Keratinocyte (primary cell): ENCODE data around the gene TBC1D19. TPM values are rescaled to one million over a fixed set of nuclear protein-coding genes. Genes with fewer than 3 reads are reported as not detected.

Experiments
- DNase-seq: peaks from one replicate; pipeline ENCODE4 v3.0.0-alpha.2; 2011; ENCODE audit warnings: low read depth, missing footprints, low spot score
- FAIRE-seq: peaks from 2 replicates; lab custom pipeline; 2011; peaks lifted over from hg19 to GRCh38; lab: Jason Lieb, UNC
- H2AFZ ChIP-seq: 2 replicates; pipeline ENCODE4 v1.6.0; 2012; ENCODE audit warnings: low read length, control low read depth, inconsistent platforms; ENCODE audit not compliant: control insufficient read depth
- H3K27ac ChIP-seq: 2 replicates; pipeline ENCODE4 v1.5.1; 2011; ENCODE audit warnings: low read length; ENCODE audit not compliant: control insufficient read depth, insufficient read depth
- H3K27me3 ChIP-seq: 3 replicates; pipeline ENCODE4 v1.6.0; 2011; ENCODE audit warnings: low read length; ENCODE audit not compliant: control insufficient read depth, insufficient read depth; ENCODE audit errors: extremely low read depth
- H3K36me3 ChIP-seq, 2 experiments: 2 replicates in 1 of 2; 3 replicates in 1 of 2; pipeline ENCODE4 v1.5.1; 2011; ENCODE audit warnings: low read length in 2 of 2, mild to moderate bottlenecking in 1 of 2; ENCODE audit not compliant: control insufficient read depth in 2 of 2, insufficient read depth in 2 of 2; ENCODE audit errors: extremely low read depth in 1 of 2
- H3K4me1 ChIP-seq: 3 replicates; pipeline ENCODE4 v1.5.1; 2011; ENCODE audit warnings: low read length; ENCODE audit not compliant: control insufficient read depth, insufficient read depth; ENCODE audit errors: extremely low read depth
- H3K4me2 ChIP-seq: 3 replicates; pipeline ENCODE4 v1.6.0; 2011; ENCODE audit warnings: low read depth, low read length; ENCODE audit not compliant: control insufficient read depth, insufficient read depth; ENCODE audit errors: extremely low read depth
- H3K4me3 ChIP-seq, 3 experiments: fragments of 200-600 bp in 1 of 3; sonication (generic) in 1 of 3; 2 replicates in 2 of 3; 3 replicates in 1 of 3; pipeline ENCODE4 v1.5.1; 2011 to 2016; ENCODE audit warnings: low read length in 3 of 3, mild to moderate bottlenecking in 3 of 3, control low read depth in 2 of 3, inconsistent platforms in 1 of 3, low read depth in 1 of 3, mixed read lengths in 1 of 3, mixed run types in 1 of 3, moderate library complexity in 1 of 3; ENCODE audit not compliant: control insufficient read depth in 2 of 3, insufficient read depth in 2 of 3; ENCODE audit errors: extremely low read depth in 1 of 3
- H3K79me2 ChIP-seq: 2 replicates; pipeline ENCODE4 v1.6.0; 2012; ENCODE audit warnings: low read length; ENCODE audit not compliant: control insufficient read depth, insufficient read depth
- H3K9ac ChIP-seq: 3 replicates; pipeline ENCODE4 v1.6.0; 2011; ENCODE audit warnings: low read length; ENCODE audit not compliant: control insufficient read depth, insufficient read depth; ENCODE audit errors: extremely low read depth
- H3K9me1 ChIP-seq: 3 replicates; pipeline ENCODE4 v1.6.0; 2011; ENCODE audit warnings: low read length; ENCODE audit not compliant: control insufficient read depth, insufficient read depth; ENCODE audit errors: extremely low read depth
- H3K9me3 ChIP-seq: 2 replicates; pipeline ENCODE4 v1.5.1; 2012; ENCODE audit warnings: low read depth, low read length; ENCODE audit not compliant: control insufficient read depth
- H4K20me1 ChIP-seq: 3 replicates; pipeline ENCODE4 v1.6.0; 2011; ENCODE audit warnings: low read length; ENCODE audit not compliant: control insufficient read depth, insufficient read depth; ENCODE audit errors: extremely low read depth
- CTCF ChIP-seq, 3 experiments: IDR thresholded peaks in 1 of 3; conservative IDR thresholded peaks in 1 of 3; optimal IDR thresholded peaks in 1 of 3; 2 replicates in 2 of 3; 3 replicates in 1 of 3; pipeline versions ENCODE3 to v1.5.1; 2011; ENCODE audit warnings: low read length in 3 of 3, mild to moderate bottlenecking in 3 of 3, moderate library complexity in 2 of 3, control low read depth in 1 of 3, inconsistent platforms in 1 of 3; ENCODE audit not compliant: insufficient read depth in 2 of 3; ENCODE audit errors: extremely low read depth in 1 of 3
- EZH2 ChIP-seq: IDR thresholded peaks from one replicate; pipeline ENCODE4 v1.6.1; 2012; ENCODE audit warnings: inconsistent platforms, mild to moderate bottlenecking, low read length, moderate library complexity
- dilution Hi-C: fragments of 300-500 bp; cut with MboI; formaldehyde crosslinking; loops from one replicate; pipeline ENCODE4 v1.7.0; 2020; ENCODE audit warnings: low sequenced_read_pairs; ENCODE audit not compliant: extremely low pct_ligation_motif_present
- polyA plus RNA-seq, 5 experiments: library from polyadenylated mRNA; depleted of rRNA in 3 of 5; stranded (reverse) in 3 of 5; stranded (forward) in 1 of 5; unstranded in 1 of 5; fragments of >200 nt; gene quantifications; 1 replicate in 1 of 5; 2 replicates in 3 of 5; 3 replicates in 1 of 5; pipeline versions ENCODE4 v1.2.1 to v1.2.3, GENCODE V29; 2011 to 2012; ENCODE audit warnings: missing spikeins in 2 of 5, low read depth in 1 of 5, low replicate concordance in 1 of 5

The TBC1D19 gene
- polyA plus RNA-seq, 1 donor (not counting 4 experiments of a cell fraction or from before 2014, with no cell fraction given), result 11.3 TPM

- no peak for FAIRE-seq
- TF ChIP-seq EZH2 (no peak), CTCF (optimal IDR thresholded peaks at IDR 0.05 in 1 of 3, IDR thresholded peaks at IDR 0.05 in 1 of 3, conservative IDR thresholded peaks at IDR 0.05 in 1 of 3; ENCODE audit: extremely low read depth in 1 of 3, insufficient read depth in 2 of 3, low read length in 3 of 3) (no peak)
- dilution Hi-C loops, result no loop called here
Measured at GRCh38 chr4:26707342-26707741, 123.5 kb downstream of the TBC1D19 start.

GRCh38 chr4:26709246-26709645, 125.4 kb downstream of the TBC1D19 start:
- H3K79me2 ChIP-seq, result no peaks in the 10 kb centered on the region
- H3K4me3 ChIP-seq, result no peak overlapping the region
- dilution Hi-C loops, result no loop called here
- DNase-seq (no peak), FAIRE-seq (no peak)
- no peaks in the 10 kb centered on the region for H4K20me1 ChIP-seq
- no peaks in the 10 kb centered on the region for H3K36me3 ChIP-seq
- H3K27me3 ChIP-seq, result no peaks in the 10 kb centered on the region
- no peak for TF ChIP-seq EZH2
- TF ChIP-seq CTCF (optimal IDR thresholded peaks at IDR 0.05 in 1 of 3, IDR thresholded peaks at IDR 0.05 in 1 of 3, conservative IDR thresholded peaks at IDR 0.05 in 1 of 3; ENCODE audit: extremely low read depth in 1 of 3, insufficient read depth in 2 of 3, low read length in 3 of 3), result no peak
- no peaks in the 10 kb centered on the region for H3K9me1 ChIP-seq
- no peak overlapping the region for H3K4me2 ChIP-seq
- no peak overlapping the region for H3K9ac ChIP-seq
- H3K27ac ChIP-seq, result no peak overlapping the region
- H2AFZ ChIP-seq, result no peak overlapping the region
- peaks cover 4% of the 10 kb centered on the region for H3K4me1 ChIP-seq
- no peaks in the 10 kb centered on the region for H3K9me3 ChIP-seq

More at GRCh38 chr4:26707342-26707741, 123.5 kb downstream of the TBC1D19 start:
- H3K9me1 ChIP-seq, result no peaks in the 10 kb centered on the region
- no peaks in the 10 kb centered on the region for H3K36me3 ChIP-seq
- no peak overlapping the region for H3K27ac ChIP-seq
- H2AFZ ChIP-seq, result no peak overlapping the region
- H3K9ac ChIP-seq, result no peak overlapping the region
- no peak for DNase-seq
- no peaks in the 10 kb centered on the region for H3K4me1 ChIP-seq
- H3K79me2 ChIP-seq, result no peaks in the 10 kb centered on the region
- no peaks in the 10 kb centered on the region for H4K20me1 ChIP-seq
- no peaks in the 10 kb centered on the region for H3K27me3 ChIP-seq
- no peak overlapping the region for H3K4me2 ChIP-seq
- H3K9me3 ChIP-seq, result no peaks in the 10 kb centered on the region
- H3K4me3 ChIP-seq, result no peak overlapping the region
